Measurements from ENCODE around the gene KCNIP1. TPM values are rescaled to one million over a fixed set of nuclear protein-coding genes. Genes with fewer than 3 reads are reported as not detected.
A peak's percentile ranks its signal among the peaks of the same experiment; 100 is the strongest.

Gene KCNIP1
- total RNA-seq, 4 donors from 2014 or later: not detected

- 73 to 74% methylated on average over 6 of the region's 6 CpGs for WGBS, 2 donors
- no peak overlapping the region for H3K4me3 ChIP-seq (ENCODE audit: low read depth, poor library complexity, severe bottlenecking)
- no peak for DNase-seq (ENCODE audit: low spot score in 2 of 2)
- TF ChIP-seq, protein P1, sequence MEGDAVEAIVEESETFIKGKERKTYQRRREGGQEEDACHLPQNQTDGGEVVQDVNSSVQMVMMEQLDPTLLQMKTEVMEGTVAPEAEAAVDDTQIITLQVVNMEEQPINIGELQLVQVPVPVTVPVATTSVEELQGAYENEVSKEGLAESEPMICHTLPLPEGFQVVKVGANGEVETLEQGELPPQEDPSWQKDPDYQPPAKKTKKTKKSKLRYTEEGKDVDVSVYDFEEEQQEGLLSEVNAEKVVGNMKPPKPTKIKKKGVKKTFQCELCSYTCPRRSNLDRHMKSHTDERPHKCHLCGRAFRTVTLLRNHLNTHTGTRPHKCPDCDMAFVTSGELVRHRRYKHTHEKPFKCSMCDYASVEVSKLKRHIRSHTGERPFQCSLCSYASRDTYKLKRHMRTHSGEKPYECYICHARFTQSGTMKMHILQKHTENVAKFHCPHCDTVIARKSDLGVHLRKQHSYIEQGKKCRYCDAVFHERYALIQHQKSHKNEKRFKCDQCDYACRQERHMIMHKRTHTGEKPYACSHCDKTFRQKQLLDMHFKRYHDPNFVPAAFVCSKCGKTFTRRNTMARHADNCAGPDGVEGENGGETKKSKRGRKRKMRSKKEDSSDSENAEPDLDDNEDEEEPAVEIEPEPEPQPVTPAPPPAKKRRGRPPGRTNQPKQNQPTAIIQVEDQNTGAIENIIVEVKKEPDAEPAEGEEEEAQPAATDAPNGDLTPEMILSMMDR (IDR thresholded peaks at IDR 0.05): no peak
- intact Hi-C loops (cut with DNase I; ENCODE audit: low total_unique reads): no loop called here
These were observed 25.5 kb upstream of the KCNIP1 start for GRCh38 chr5:170478306-170478705.

GRCh38 chr5:170479484-170479883, 24.3 kb upstream of the KCNIP1 start:
- no peak for DNase-seq (ENCODE audit: low spot score in 2 of 2)
- TF ChIP-seq, protein P1 (IDR thresholded peaks at IDR 0.05): no peak
- no peak for TF ChIP-seq POLR2A (IDR thresholded peaks at IDR 0.05)
- H3K4me3 ChIP-seq (ENCODE audit: low read depth, poor library complexity, severe bottlenecking): no peak overlapping the region
- WGBS, 2 donors: 62 to 63% methylated on average over 4 of the region's 4 CpGs
- intact Hi-C loops (cut with DNase I; ENCODE audit: low total_unique reads): no loop called here

DNA sequence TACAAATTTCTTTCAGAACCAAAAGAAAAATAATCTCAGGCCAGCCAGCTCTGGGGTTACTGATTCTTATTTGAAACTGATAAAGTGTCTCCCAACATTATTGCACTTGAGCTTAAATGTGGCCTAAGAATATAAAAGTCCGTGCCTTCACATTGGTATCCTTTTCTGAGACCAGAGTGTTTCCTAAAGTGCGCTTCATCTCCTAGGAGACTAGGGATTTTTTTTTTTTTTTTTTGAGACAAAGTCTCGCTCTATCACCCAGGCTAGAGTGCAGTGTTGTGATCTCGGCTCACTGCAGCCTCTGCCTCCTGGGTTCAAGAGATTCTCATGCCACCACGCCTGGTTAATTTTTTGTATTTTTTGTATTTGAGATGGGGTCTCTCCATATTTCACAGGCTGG, 23.6 kb upstream of the KCNIP1 start:
- DNase-seq (ENCODE audit: low spot score in 2 of 2): no peak
- no peak overlapping the region for H3K4me3 ChIP-seq (ENCODE audit: low read depth, poor library complexity, severe bottlenecking)
- WGBS, 2 donors: 92 to 94% methylated on average over 5 of the region's 5 CpGs
- intact Hi-C loops (cut with DNase I; ENCODE audit: low total_unique reads): no loop called here
- TF ChIP-seq, protein P1 (IDR thresholded peaks at IDR 0.05): no peak
- TF ChIP-seq POLR2A (IDR thresholded peaks at IDR 0.05): no peak

DNA sequence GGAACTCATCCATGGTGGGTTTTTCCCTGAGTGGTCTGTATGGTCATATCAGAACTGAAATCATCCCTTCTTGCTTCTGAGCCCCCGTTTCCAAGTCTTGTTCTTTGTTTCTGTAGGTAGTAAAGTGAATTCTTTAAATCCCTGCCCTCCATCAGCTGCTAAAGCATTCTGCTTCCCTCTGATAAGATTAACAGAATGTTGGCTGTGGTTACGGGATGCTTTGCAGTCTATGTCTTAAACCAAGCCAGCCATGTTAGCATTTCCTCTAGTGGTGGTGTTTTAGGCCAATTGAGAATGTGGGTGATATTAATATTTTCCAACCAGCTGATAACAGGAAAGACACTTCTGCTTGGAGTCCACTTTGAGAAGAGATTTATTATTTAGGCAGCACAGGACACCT, 22.0 kb upstream of the KCNIP1 start:
- WGBS, 2 donors: 85 to 90% methylated on average over 2 of the region's 2 CpGs
- intact Hi-C loops (cut with DNase I; ENCODE audit: low total_unique reads): no loop called here
- TF ChIP-seq, protein P1 (IDR thresholded peaks at IDR 0.05): no peak
- no peak for TF ChIP-seq POLR2A (IDR thresholded peaks at IDR 0.05)
- H3K4me3 ChIP-seq (ENCODE audit: low read depth, poor library complexity, severe bottlenecking): no peak overlapping the region
- DNase-seq (ENCODE audit: low spot score in 2 of 2): peak in 1 of 2 donors; percentile 1

GRCh38 chr5:170482511-170482910, 21.3 kb upstream of the KCNIP1 start:
- 76 to 80% methylated on average over 4 of the region's 4 CpGs for WGBS, 2 donors
- intact Hi-C loops (cut with DNase I; ENCODE audit: low total_unique reads): no loop called here
- DNase-seq (ENCODE audit: low spot score in 2 of 2): no peak

More at GRCh38 chr5:170482511-170482910, 21.3 kb upstream of the KCNIP1 start:
- TF ChIP-seq, protein P1 (IDR thresholded peaks at IDR 0.05): no peak
- no peak for TF ChIP-seq POLR2A (IDR thresholded peaks at IDR 0.05)
- H3K4me3 ChIP-seq (ENCODE audit: low read depth, poor library complexity, severe bottlenecking): no peak overlapping the region
